Stimulated activated CD8-positive, alpha-beta memory T cell treated with anti-CD3 and anti-CD28 coated beads, Interleukin-7, amount 100 ng/mL, for 1 hour (primary cell): ENCODE results near the gene SLX9.
"Not testable (repeated sequence)": the region's sequence is repeated elsewhere in the genome, so short reads cannot be mapped to it uniquely, and the experiment has no call there.

Source experiments
- DNase-seq, 2 donors: peaks; one replicate each; pipeline ENCODE4 v3.0.0-alpha.2; 2020; ENCODE audit warnings: low read depth in 2 of 2

Gene SLX9

DNA sequence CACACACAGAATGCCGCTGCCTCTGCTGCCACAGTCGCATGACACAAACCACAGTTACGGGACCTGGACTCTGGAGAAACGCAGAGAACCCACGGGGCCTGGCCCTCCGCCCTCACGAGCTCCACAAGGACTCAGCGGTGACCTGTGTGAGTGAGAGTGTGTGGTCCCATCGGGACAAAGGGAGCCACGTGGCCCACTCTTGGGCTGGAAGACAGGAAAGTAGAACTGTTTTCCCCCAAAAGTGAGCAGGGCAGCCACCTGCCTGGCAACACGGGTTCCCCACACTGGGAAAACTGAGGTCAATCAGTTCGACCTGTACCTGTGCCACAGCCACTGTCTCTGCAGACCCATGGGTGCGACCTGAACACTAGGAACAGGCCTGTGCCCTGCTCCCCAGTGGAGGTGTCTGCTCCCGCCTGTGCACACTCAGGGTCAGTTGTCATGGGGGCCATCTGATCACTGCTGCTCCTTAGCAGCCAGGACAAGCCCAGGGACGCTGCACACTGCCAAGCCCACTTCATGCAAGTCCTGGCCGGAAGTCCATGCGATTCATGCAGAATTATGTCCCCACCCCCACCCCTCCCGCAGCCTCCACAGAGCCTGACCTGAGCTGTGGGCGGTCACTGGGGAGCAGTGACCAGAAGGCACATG lies 80.2 kb downstream of the SLX9 start:
- no peak for DNase-seq

DNA sequence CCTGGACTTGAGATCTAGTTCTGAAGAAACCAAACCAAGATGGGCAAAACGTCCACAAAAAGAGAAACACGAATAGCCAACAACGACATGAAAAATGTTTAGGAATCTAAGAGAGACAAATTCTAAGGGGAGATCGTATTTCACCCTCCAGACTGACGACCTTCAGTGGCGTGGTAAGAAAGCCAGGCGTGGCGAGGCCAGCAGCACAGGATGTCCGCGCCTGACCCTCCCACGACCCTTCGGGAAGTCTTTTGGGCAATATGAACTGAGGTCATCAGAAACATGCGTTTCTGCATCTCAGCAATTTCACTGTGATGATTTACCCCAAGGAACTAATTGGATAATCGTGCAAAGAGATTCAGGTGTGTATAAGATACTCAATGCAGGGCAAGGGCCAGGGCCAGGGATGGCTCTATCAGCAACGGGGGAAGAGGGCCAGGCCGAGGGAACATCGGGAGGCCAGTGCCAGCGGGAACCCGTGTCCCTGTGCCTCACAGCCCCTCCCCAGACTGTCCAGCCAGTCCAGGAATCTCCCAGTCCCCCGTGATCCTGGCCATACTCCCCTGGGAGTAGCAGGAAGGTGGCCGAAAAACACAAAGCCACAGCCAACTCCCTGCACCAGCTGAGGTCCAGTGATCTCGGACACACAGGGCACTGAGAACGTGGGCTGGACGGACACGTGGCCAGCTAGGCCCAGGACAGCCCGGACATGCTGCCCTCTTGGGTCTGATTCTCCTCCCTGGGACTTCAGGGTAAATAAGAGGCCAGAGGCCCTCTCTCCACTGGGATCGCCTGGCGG lies 81.0 kb downstream of the SLX9 start:
- no peak for DNase-seq

GRCh38 chr21:45021428-45022347 lies 81.9 kb downstream of the SLX9 start:
- no peak for DNase-seq

DNA sequence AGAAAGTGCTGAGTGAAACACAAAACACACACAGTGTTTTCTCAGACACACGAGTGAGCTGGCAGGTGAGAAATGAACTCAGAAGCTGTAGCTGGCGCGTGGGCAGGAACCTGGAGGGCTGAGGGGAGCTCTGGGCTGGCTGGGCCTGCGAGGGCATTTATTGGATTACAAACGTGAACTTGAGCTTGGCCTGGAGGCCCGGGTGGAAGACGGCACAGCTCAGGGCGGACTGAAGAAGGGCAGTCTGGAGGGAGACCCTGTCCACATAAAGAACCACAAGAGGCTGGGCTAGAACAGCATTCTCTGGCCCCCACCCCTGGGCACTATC lies 82.5 kb downstream of the SLX9 start:
- DNase-seq: no peak

DNA sequence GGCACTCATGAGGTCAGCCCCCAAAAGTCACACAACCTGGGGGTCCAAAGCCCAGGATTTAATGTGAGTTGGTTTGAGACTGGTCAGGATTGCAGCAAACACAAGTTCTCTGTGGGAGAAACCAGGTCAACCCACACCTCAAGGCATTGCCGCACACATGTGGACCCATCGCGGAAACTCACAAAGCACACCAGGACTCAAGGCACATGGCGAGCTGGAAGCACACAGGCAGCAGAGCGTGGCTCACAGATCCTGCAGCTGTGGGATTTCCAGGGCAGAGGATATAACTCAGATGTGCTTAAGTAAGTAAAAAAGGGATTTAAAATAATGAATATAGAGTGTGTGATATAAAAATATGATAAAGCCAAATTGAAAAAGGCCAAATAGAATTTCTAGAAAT lies 82.9 kb downstream of the SLX9 start:
- no peak for DNase-seq

DNA sequence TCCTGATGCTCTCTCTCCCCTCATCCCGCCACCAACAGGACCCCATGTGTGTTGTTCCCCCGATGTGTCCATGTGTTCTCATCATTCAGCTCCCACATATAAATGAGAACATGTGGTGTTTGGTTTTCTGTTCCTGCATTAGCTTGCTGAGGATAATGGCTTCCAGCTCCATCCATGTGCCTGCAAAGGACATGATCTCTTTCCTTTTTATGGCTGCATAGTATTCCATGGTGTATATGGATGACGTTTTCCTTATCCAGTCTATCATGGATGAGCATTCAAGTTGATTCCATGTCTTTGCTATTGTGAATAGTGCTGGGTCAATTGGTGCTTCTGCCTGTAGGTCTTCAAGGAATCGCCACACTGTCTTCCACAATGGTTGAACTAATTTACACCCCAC lies 84.7 kb downstream of the SLX9 start:
- DNase-seq: not testable (repeated sequence)

GRCh38 chr21:45026066-45026745 lies 86.4 kb downstream of the SLX9 start:
- no peak for DNase-seq
